Thymus (tissue), 11 donors: Measurements from ENCODE around the gene LSM5. TPM values are rescaled to one million over a fixed set of nuclear protein-coding genes. Genes with fewer than 3 reads are reported as not detected.

Source experiments
- DNase-seq, 9 donors: peaks; one replicate each; pipeline ENCODE4 v3.0.0-alpha.2; 2013; ENCODE audit warnings: low spot score in 9 of 9, low read depth in 6 of 9, missing footprints in 1 of 9
- H3K27ac ChIP-seq, 2 donors: one replicate each; pipeline ENCODE4 v1.5.1; 2013; ENCODE audit warnings: control low read depth in 1 of 2, low read depth in 1 of 2, low read length in 1 of 2, mild to moderate bottlenecking in 1 of 2, moderate library complexity in 1 of 2
- H3K27me3 ChIP-seq, 2 donors: one replicate each; pipeline ENCODE4 v1.5.1; 2013; ENCODE audit warnings: low read length in 1 of 2; ENCODE audit not compliant: control insufficient read depth in 2 of 2, insufficient read depth in 1 of 2
- H3K36me3 ChIP-seq, 2 donors: one replicate each; pipeline ENCODE4 v1.5.1; 2013; ENCODE audit warnings: low read length in 1 of 2, mild to moderate bottlenecking in 1 of 2, moderate library complexity in 1 of 2; ENCODE audit not compliant: control insufficient read depth in 2 of 2, insufficient read depth in 2 of 2
- H3K4me1 ChIP-seq, 2 donors: one replicate each; pipeline ENCODE4 v1.5.1; 2013; ENCODE audit warnings: low read length in 2 of 2; ENCODE audit not compliant: control insufficient read depth in 2 of 2, insufficient read depth in 2 of 2
- H3K4me3 ChIP-seq, 2 donors: one replicate each; pipeline ENCODE4 v1.5.1; 2013; ENCODE audit warnings: low read length in 2 of 2, control low read depth in 1 of 2, mild to moderate bottlenecking in 1 of 2
- H3K9me3 ChIP-seq, 2 donors: one replicate each; pipeline ENCODE4 v1.5.1; 2013; ENCODE audit warnings: low read length in 1 of 2, mild to moderate bottlenecking in 1 of 2; ENCODE audit not compliant: control insufficient read depth in 2 of 2, insufficient read depth in 1 of 2
- WGBS: extraction: QIAGEN DNeasy Blood & Tissue Kit; methylation state at CpG from one replicate; pipeline ENCODE4 v1.1.7; 2013; 5-methylcytosine and 5-hydroxymethylcytosine counted together
- polyA plus RNA-seq: library from polyadenylated mRNA; stranded (reverse); fragments of 200-250 nt; gene quantifications from one replicate; pipeline ENCODE4 v1.2.3, GENCODE V29; 2013
- total RNA-seq: library from RNA; stranded (reverse); fragments of 120-200 nt; gene quantifications from one replicate; pipeline ENCODE4 v1.2.4, GENCODE V29; 2013
- donor health status: healthy.

Gene LSM5
- total and polyA plus RNA-seq, 2 donors: 93.4 to 168 TPM

GRCh38 chr7:32459788-32460187, 30.4 kb downstream of the LSM5 start:
- WGBS: 96% methylated on average over 2 of the region's 2 CpGs
- Histone ChIP-seq H3K4me1 (no peaks in the 10 kb centered on the region), H3K36me3 (no peaks in the 10 kb centered on the region), H3K27ac (no peak overlapping the region), H3K27me3 (no peaks in the 10 kb centered on the region), H3K4me3 (no peak overlapping the region), H3K9me3 (no peaks in the 10 kb centered on the region)
- DNase-seq: no peak

- DNase-seq: no peak
- Histone ChIP-seq H3K9me3 (no peaks in the 10 kb centered on the region), H3K27me3 (no peaks in the 10 kb centered on the region), H3K27ac (no peak overlapping the region), H3K4me1 (no peaks in the 10 kb centered on the region), H3K4me3 (no peak overlapping the region), H3K36me3 (no peaks in the 10 kb centered on the region)
- 71% methylated on average over 3 of the region's 3 CpGs for WGBS
Observed at GRCh38 chr7:32458025-32458424, 32.2 kb downstream of the LSM5 start.

GRCh38 chr7:32453341-32454011, 36.7 kb downstream of the LSM5 start:
- Histone ChIP-seq H3K27ac (no peak overlapping the region), H3K4me1 (no peaks in the 10 kb centered on the region), H3K4me3 (no peak overlapping the region), H3K36me3 (no peaks in the 10 kb centered on the region), H3K9me3 (no peaks in the 10 kb centered on the region), H3K27me3 (no peaks in the 10 kb centered on the region)
- WGBS: 83% methylated on average over 8 of the region's 8 CpGs
- no peak for DNase-seq

GRCh38 chr7:32447218-32447617, 43.0 kb downstream of the LSM5 start:
- H3K9me3 ChIP-seq: no peaks in the 10 kb centered on the region
- no peaks in the 10 kb centered on the region for H3K36me3 ChIP-seq
- H3K4me1 ChIP-seq: no peaks in the 10 kb centered on the region
- H3K27ac ChIP-seq: no peak overlapping the region
- H3K27me3 ChIP-seq: no peaks in the 10 kb centered on the region
- WGBS: 87% methylated on average over 2 of the region's 2 CpGs
- DNase-seq: no peak
- no peak overlapping the region for H3K4me3 ChIP-seq

GRCh38 chr7:32436146-32436928, 53.8 kb downstream of the LSM5 start:
- no peak for DNase-seq
- no peaks in the 10 kb centered on the region for H3K36me3 ChIP-seq
- H3K4me3 ChIP-seq: no peak overlapping the region
- no peak overlapping the region for H3K27ac ChIP-seq
- WGBS: 98% methylated on average over 5 of the region's 5 CpGs
- no peaks in the 10 kb centered on the region for H3K27me3 ChIP-seq
- no peaks in the 10 kb centered on the region for H3K4me1 ChIP-seq
- H3K9me3 ChIP-seq: no peaks in the 10 kb centered on the region

Other genes starting within 250 kb of the LSM5 start
- 19.7 TPM for gene AVL9, start 5.1 kb upstream of the LSM5 start, total RNA-seq
- gene AVL9, start 5.1 kb upstream of the LSM5 start, polyA plus RNA-seq: 13.3 TPM